ENCODE data around the gene MYLK.

MYLK gene

GRCh38 chr3:123698813-123699212 lies 185.3 kb downstream of the MYLK start:
- no peak for DNase-seq (ENCODE audit: low read depth)

- no peak for DNase-seq (ENCODE audit: low read depth)
These were observed 187.3 kb downstream of the MYLK start for GRCh38 chr3:123696808-123697207.

GRCh38 chr3:123695731-123696640 lies 188.1 kb downstream of the MYLK start:
- no peak for DNase-seq (ENCODE audit: low read depth)

GRCh38 chr3:123695152-123695551 lies 189.0 kb downstream of the MYLK start:
- no peak for DNase-seq (ENCODE audit: low read depth)

- DNase-seq (ENCODE audit: low read depth), result no peak
These were observed 189.6 kb downstream of the MYLK start for GRCh38 chr3:123694366-123695087.

- DNase-seq (ENCODE audit: low read depth), result no peak
These were observed 190.4 kb downstream of the MYLK start for GRCh38 chr3:123693584-123694190.

GRCh38 chr3:123692671-123693070 lies 191.5 kb downstream of the MYLK start:
- DNase-seq (ENCODE audit: low read depth), result no peak

GRCh38 chr3:123692041-123692440 lies 192.1 kb downstream of the MYLK start:
- no peak for DNase-seq (ENCODE audit: low read depth)

- DNase-seq (ENCODE audit: low read depth), result no peak
These were observed 194.3 kb downstream of the MYLK start for GRCh38 chr3:123689831-123690230.

DNA sequence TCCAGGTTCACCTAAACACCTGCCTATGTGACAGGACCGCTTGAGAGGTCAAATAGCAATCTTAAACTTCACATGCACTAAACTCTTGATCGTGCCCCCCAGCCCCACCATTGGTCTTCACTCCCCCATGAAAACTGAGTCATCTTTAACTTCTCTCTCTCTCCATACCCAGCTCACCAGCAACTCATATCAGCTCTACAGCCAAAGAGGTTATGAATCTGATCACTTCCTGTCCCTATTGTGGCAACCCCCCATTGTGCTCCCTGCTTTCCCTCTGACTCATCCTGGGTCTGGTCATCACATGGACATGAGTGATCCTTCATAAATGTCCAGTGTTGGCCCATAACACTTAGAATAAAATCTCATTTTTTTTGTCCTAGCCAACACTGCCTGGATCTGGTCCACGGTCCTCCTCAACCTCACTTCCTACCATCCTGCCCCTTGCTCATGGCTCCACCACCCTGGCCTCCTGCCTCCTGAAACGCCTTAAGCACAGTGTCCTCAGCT lies 195.8 kb downstream of the MYLK start:
- no peak for DNase-seq (ENCODE audit: low read depth)

GRCh38 chr3:123687286-123687685 lies 196.8 kb downstream of the MYLK start:
- DNase-seq (ENCODE audit: low read depth), result no peak

DNA sequence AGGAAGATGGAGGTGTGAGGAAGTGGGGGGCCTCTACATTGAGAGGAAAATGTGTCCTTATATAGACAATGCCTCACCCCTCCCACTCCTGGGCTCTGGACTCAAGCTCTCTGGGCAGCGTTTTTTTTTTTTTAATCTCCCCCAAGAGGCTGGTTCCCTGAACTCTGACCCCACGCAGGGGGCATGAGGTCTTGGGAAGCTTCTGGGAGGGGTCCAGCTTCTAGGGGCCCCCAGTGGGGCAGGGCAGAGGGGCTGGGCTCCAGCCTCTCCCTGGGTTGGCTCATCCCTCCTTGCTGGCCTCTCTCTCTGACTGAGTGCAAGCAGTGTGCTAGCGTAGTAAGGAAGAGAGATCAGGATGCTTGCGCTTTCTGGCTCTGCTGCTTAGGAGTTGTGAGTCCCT lies 197.9 kb downstream of the MYLK start:
- DNase-seq (ENCODE audit: low read depth), result no peak

- no peak for DNase-seq (ENCODE audit: low read depth)
These were observed 198.4 kb downstream of the MYLK start for GRCh38 chr3:123685780-123686179.

- DNase-seq (ENCODE audit: low read depth), result no peak
These were observed 199.5 kb downstream of the MYLK start for GRCh38 chr3:123684636-123685035.

DNA sequence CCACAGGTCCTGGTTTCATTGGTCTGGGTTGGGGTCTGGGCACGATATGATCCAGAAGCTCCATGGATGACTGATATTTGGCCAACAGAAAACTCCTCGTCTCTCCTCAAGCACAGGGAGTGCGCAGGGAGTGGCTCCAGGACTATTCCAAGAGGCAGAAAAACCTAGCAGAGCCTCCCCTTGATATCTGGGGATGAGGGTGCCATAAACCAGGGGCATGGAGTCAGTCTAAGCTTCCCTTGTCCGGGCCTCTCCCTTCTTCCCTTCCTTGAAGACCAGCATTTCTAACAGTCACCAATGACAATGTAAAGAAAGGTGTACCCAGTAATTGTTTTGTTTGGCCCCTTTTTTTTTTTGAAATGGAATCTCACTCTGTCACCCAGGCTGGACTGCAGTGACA lies 199.9 kb downstream of the MYLK start:
- no peak for DNase-seq (ENCODE audit: low read depth)

DNA sequence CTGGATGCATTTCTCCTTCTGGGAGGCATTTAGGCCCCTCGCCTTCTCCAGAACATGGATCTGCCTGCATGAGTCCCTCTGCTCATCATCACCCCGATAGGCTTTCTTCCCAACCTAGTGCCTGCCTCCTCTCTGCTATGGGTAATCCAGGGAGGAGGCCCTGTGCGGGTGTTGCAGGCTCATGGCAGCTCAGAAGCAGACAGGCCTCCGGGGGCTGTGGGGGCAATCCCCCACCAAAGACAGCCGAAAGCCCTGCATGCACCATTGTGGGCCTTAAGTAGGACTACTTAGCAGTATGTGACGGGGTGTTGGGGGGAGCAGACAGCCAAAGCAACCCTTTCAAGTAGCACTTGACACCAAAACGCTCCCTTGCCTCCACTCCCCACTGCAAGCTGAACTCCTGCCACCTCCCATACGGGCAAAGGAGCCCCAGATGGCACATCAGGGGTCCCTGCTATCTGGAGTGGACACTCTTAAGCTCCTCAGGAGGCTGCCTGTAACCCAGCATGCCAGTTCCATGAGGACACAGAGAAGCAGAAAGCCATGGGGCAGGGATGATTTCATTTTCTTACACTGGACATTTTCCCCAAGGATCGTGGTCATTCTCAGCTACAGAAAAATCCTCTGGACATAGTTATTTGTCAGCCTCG lies 200.5 kb downstream of the MYLK start:
- DNase-seq (ENCODE audit: low read depth), result no peak

- no peak for DNase-seq (ENCODE audit: low read depth)
These were observed 201.2 kb downstream of the MYLK start for GRCh38 chr3:123682781-123683504.

DNA sequence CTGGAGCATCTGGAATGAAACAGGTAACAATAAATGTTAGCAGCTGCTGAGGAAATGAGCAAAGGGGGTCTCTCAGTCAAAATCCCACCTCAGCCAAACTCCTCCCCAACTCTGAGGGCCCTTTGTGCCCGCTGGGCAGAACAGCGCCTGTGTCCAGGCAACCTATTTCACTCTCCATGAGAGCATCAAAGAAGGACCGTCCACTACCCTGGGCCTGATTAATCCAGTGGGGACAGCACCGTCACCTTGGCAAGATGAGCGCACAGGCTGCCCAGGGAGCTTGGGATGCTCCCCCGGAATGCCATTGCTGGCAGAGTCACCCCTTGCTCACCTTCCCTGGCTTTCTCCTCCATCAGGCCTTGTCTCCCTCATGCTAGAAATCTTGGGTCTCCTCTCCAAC lies 201.8 kb downstream of the MYLK start:
- DNase-seq (ENCODE audit: low read depth), result no peak

DNA sequence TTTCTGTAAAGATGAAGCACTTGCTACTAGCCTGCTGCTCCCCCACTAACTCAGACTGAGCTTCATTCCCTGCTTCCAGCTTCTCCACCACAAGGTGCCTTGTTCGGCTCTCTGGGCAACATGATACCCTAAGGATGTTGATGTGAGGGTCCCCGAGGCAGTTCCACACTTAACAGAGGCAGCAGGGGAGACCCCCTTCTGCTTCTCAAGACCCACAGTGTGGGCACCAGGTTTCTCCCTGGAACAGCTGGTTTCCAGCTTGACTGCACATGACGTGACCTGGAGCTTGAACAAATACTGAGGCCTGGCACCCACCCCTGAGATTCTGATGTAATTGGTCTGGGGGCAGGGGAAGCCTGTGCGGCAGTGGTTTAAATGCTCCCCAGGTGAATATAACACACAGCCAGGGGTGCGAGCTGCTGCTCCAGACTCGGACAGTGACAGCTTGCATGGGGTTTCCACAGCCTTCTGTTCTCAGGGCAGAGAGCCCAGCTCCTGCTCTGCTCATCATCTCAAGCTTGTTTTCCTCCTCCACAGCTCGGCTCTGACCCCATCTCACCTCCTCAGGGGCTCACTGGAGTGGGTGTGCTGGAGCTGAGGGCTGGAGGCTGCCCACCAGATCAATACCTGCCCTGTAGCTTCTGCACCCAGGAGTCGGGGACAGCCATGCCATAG lies 204.3 kb downstream of the MYLK start:
- DNase-seq (ENCODE audit: low read depth), result no peak

- no peak for DNase-seq (ENCODE audit: low read depth)
These were observed 206.0 kb downstream of the MYLK start for GRCh38 chr3:123678108-123678511.

All from activated T-cell treated with anti-CD3 and anti-CD28 coated beads for 1 hour (primary cell).